Measurements from ENCODE around the gene PNKP. TPM values are rescaled to one million over a fixed set of nuclear protein-coding genes. Genes with fewer than 3 reads are reported as not detected.

PNKP gene
- total RNA-seq, 2 donors from 2014 or later, result 161 to 163 TPM

DNA sequence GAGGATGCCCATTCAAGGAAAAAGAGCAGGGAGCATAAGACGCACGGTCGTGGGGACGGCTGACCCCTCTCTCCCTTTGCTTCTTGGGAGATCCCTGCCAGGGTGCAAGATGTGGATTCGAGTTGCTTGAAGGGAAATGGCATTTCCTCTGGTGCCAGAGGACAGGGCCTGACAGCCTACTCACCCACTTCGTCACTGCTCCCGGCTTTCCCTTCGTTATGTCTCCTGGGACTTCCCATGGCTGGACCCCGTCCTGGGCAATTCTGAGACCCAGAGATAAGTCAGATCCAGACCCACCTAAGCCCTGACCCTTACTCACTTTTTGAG is 11.3 kb upstream of the PNKP start:
- Mint-ChIP-seq H3K4me1 (peaks cover 5% of the 10 kb centered on the region), H3K27me3 (ENCODE audit: insufficient read depth) (no peaks in the 10 kb centered on the region), H3K27ac (no peak overlapping the region), H3K36me3 (ENCODE audit: low read depth) (peaks cover 51% of the 10 kb centered on the region), H3K9me3 (no peaks in the 10 kb centered on the region), H3K4me3 (no peak overlapping the region)
- no peaks in the 10 kb centered on the region for H3K27me3 ChIP-seq (ENCODE audit: control insufficient read depth, insufficient read depth, low read length, poor library complexity, severe bottlenecking)
- peak overlapping the region; percentile 93 for H3K9ac ChIP-seq (ENCODE audit: extremely low read depth, low read length, poor library complexity, severe bottlenecking)
- H3K27ac ChIP-seq (ENCODE audit: low read depth, low read length), result no peak overlapping the region
- DNase-seq, result no peak
- no peaks in the 10 kb centered on the region for H3K4me1 ChIP-seq (ENCODE audit: control insufficient read depth, insufficient read depth, low read length)
- TF ChIP-seq, protein P1, sequence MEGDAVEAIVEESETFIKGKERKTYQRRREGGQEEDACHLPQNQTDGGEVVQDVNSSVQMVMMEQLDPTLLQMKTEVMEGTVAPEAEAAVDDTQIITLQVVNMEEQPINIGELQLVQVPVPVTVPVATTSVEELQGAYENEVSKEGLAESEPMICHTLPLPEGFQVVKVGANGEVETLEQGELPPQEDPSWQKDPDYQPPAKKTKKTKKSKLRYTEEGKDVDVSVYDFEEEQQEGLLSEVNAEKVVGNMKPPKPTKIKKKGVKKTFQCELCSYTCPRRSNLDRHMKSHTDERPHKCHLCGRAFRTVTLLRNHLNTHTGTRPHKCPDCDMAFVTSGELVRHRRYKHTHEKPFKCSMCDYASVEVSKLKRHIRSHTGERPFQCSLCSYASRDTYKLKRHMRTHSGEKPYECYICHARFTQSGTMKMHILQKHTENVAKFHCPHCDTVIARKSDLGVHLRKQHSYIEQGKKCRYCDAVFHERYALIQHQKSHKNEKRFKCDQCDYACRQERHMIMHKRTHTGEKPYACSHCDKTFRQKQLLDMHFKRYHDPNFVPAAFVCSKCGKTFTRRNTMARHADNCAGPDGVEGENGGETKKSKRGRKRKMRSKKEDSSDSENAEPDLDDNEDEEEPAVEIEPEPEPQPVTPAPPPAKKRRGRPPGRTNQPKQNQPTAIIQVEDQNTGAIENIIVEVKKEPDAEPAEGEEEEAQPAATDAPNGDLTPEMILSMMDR (conservative IDR thresholded peaks at IDR 0.05), result no peak
- 92 to 93% methylated on average over 5 to 9 of the region's 9 CpGs for WGBS, 2 experiments (ENCODE audit: insufficient coverage in 1 of 2, insufficient read length in 1 of 2)
- H3K9me3 ChIP-seq (ENCODE audit: control insufficient read depth, low read length), result no peaks in the 10 kb centered on the region
- peaks cover 43% of the 10 kb centered on the region for H3K36me3 ChIP-seq (ENCODE audit: control insufficient read depth, insufficient read depth, low read length)
- H3K4me3 ChIP-seq (ENCODE audit: low read length), result peak overlapping the region; percentile 96

DNA sequence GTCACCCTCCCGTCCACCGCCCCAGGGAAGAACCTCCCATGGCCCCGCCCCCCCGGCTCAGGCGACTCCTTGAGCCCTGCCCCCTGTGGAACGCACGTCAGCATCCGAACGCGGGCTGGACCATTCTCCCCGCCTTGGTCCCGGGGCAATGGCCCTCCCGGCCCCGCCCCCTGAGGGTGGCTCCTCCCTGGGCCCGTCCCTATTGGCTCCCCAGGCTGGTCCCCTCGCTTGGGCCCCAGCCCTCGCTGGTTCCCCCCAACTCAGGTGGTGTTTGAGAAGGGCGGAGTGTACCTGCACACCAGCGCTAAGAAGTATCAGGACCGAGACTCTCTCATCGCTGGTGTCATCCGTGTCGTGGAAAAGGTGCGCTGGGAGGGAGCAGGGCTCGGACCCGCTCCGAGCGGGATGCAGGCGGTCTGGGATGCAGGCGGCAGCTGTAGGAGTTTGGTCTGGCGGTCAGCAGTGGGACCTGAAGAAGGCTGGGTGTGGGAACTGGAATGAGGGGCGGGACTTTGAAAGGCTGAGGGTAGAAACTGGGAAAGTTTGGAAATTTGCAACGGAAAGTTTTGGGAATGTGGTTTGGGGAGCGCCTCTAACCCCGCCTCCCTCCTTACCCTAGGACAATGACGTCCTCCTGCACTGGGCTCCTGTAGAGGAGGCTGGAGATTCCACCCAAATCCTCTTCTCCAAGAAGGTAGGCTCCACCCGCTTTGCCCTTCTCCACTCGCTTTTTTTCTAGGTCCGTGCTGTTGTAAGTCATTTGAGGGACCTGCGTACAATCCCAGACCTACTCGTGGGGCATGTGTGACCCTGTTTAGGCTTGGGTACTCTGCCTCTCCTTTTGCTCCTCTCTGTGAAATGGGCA is 10.7 kb upstream of the PNKP start:
- peaks cover 38% of the 10 kb centered on the region for H3K36me3 ChIP-seq (ENCODE audit: control insufficient read depth, insufficient read depth, low read length)
- H3K4me1 Mint-ChIP-seq, result peaks cover 5% of the 10 kb centered on the region
- no peaks in the 10 kb centered on the region for H3K4me1 ChIP-seq (ENCODE audit: control insufficient read depth, insufficient read depth, low read length)
- no peaks in the 10 kb centered on the region for H3K27me3 Mint-ChIP-seq (ENCODE audit: insufficient read depth)
- H3K9ac ChIP-seq (ENCODE audit: extremely low read depth, low read length, poor library complexity, severe bottlenecking), result peak overlapping the region; percentile 93
- WGBS, 2 experiments (ENCODE audit: insufficient coverage in 1 of 2, insufficient read length in 1 of 2), result 9 to 12% methylated on average over 20 to 39 of the region's 41 CpGs
- no peak overlapping the region for H3K27ac Mint-ChIP-seq
- H3K9me3 ChIP-seq (ENCODE audit: control insufficient read depth, low read length), result no peaks in the 10 kb centered on the region
- peak overlapping the region; percentile 96 for H3K4me3 ChIP-seq (ENCODE audit: low read length)
- H3K9me3 Mint-ChIP-seq, result no peaks in the 10 kb centered on the region
- H3K4me3 Mint-ChIP-seq, result no peak overlapping the region
- peaks cover 45% of the 10 kb centered on the region for H3K36me3 Mint-ChIP-seq (ENCODE audit: low read depth)
- TF ChIP-seq, protein P1 (conservative IDR thresholded peaks at IDR 0.05), result no peak
- peak overlapping the region; percentile 96 for H3K27ac ChIP-seq (ENCODE audit: low read depth, low read length)
- H3K27me3 ChIP-seq (ENCODE audit: control insufficient read depth, insufficient read depth, low read length, poor library complexity, severe bottlenecking), result no peaks in the 10 kb centered on the region
- DNase-seq, result peak; percentile 99

DNA sequence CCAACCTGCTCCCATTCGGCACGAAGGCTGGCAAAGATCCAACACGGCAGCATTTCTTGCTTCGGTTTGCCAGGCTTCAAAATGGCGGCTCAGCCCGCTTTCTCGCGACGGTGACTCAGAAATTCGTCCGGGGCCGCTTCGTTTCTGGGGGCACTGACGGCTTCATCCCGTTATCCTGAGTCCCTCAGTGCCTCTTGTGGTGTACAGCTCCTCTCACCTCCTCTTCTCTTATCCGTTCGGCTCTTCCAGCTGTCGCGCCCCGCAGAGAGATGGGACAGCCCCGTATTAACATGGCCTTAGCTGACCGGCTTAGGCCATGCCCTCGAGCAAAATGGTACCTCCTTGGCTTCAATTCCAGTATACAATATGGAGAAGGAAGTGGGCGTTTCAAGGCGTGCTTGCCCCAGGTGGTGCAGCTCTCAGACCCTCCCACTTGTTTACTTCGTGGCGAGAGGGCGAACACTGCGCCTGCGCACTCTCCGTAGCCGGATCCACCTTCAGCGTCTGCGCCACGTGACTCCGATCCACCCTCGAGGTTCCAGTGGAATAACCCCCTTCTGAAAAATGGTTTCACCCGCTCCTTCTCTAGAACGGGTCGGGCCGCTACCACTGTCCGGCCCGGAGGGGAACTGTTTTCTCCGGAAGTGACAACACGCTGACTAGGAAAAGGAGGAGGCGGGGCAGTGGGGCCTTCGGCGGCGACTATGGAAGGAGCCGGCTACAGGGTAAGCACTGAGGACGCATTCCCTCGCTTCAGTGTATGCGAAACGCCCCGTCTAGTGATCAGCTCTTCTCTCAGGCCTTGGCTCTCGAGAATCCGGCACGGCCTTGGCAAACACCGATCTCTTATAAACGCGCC is 9.9 kb upstream of the PNKP start, which contains the start of the genes AKT1S1 and TBC1D17:
TSS of gene AKT1S1 (minus strand) at position 336 of the 859 bp plus-strand sequence. CDS start 4,060 bp downstream, outside the sequence.
TSS of gene TBC1D17 (plus strand) at position 683 of the 859 bp plus-strand sequence. CDS start at position 705, 22 bp downstream.
- peaks cover 37% of the 10 kb centered on the region for H3K36me3 Mint-ChIP-seq (ENCODE audit: low read depth)
- TF ChIP-seq, protein P1 (conservative IDR thresholded peaks at IDR 0.05), result no peak

More for the DNA sequence above, 9.9 kb upstream of the PNKP start, which contains the start of the genes AKT1S1 and TBC1D17:
- Mint-ChIP-seq H3K4me3 (no peak within 1 kb of the TSS), H3K9me3 (no peaks in the 10 kb centered on the region), H3K27me3 (ENCODE audit: insufficient read depth) (no peaks in the 10 kb centered on the region), H3K27ac (no peak within 1 kb of the TSS), H3K4me1 (peaks cover 5% of the 10 kb centered on the region)
- 0% methylated on average over 40 to 61 of the region's 61 CpGs for WGBS, 2 experiments (ENCODE audit: insufficient coverage in 1 of 2, insufficient read length in 1 of 2)
- no peaks in the 10 kb centered on the region for H3K9me3 ChIP-seq (ENCODE audit: control insufficient read depth, low read length)
- peak within 1 kb of the TSS; percentile 96 for H3K4me3 ChIP-seq (ENCODE audit: low read length)
- peak within 1 kb of the TSS; percentile 96 for H3K27ac ChIP-seq (ENCODE audit: low read depth, low read length)
- peaks cover 31% of the 10 kb centered on the region for H3K36me3 ChIP-seq (ENCODE audit: control insufficient read depth, insufficient read depth, low read length)
- peak within 1 kb of the TSS; percentile 93 for H3K9ac ChIP-seq (ENCODE audit: extremely low read depth, low read length, poor library complexity, severe bottlenecking)
- no peaks in the 10 kb centered on the region for H3K4me1 ChIP-seq (ENCODE audit: control insufficient read depth, insufficient read depth, low read length)
- peak; percentile 99 for DNase-seq
- no peaks in the 10 kb centered on the region for H3K27me3 ChIP-seq (ENCODE audit: control insufficient read depth, insufficient read depth, low read length, poor library complexity, severe bottlenecking)

Measured in endodermal cell (in vitro differentiated cells).